Raji (cell line): ENCODE measurements around the gene FAM90A26.
"Not testable (repeated sequence)": the region's sequence is repeated elsewhere in the genome, so short reads cannot be mapped to it uniquely, and the experiment has no call there.

Source experiments
- POLR2A ChIP-seq: IDR thresholded peaks from 2 replicates; pipeline ENCODE4 v1.6.1; 2011; ENCODE audit warnings: low read depth, low read length, control low read depth; ENCODE audit not compliant: insufficient read depth

Gene FAM90A26, protein sequence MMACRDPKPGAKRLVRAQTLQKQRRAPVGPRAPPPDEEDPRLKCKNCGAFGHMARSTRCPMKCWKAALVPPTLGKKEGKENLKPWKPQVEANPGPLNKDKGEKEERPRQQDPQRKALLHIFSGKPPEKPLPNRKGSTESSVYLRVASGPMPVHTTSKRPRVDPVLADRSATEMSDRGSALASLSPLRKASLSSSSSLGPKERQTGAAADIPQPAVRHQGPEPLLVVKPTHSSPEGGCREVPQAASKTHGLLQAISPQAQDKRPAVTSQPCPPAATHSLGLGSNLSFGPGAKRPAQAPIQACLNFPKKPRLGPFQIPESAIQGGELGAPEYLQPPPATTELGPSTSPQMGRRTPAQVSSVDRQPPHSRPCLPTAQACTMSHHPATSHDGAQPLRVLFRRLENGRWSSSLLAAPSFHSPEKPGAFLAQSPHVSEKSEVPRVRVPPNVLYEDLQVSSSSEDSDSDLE

DNA sequence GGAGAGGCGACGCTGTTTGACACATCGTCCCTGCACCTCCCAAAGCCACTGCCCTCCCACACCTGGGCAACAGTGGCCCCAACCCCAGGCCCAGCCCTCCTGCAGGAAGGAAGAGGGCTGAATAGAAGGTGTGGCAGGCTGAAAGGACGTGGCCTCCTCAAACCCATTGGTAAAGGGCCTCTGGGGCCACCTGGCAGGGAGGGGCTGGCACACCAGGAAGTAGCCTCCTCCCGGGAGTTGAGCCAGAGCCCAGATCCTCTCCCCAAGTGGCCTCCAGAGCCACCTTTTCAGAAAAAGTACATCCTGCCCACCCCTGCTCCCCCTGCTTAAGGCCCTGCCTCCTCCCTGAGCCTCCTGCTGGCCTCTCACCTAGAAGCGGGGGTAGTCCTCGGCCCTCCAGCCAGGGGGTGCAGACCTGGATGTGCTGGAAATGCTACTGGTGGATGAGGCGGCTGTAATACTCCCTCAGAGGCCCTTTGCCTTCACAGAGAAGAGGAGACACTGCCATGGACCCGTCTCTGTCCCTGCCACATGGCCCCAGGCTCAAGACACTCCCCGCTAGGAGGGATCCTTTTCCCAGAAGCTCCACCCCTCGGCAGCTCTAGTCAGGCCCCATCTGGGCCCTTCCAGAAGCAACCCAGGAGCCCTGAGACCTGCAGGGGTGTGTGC is at the start of gene FAM90A26:
Gene FAM90A26, plus strand, starts transcription at position 619 of the 669 bp plus-strand sequence. CDS start 2,764 bp downstream, outside the sequence.
- not testable (repeated sequence) for TF ChIP-seq POLR2A

DNA sequence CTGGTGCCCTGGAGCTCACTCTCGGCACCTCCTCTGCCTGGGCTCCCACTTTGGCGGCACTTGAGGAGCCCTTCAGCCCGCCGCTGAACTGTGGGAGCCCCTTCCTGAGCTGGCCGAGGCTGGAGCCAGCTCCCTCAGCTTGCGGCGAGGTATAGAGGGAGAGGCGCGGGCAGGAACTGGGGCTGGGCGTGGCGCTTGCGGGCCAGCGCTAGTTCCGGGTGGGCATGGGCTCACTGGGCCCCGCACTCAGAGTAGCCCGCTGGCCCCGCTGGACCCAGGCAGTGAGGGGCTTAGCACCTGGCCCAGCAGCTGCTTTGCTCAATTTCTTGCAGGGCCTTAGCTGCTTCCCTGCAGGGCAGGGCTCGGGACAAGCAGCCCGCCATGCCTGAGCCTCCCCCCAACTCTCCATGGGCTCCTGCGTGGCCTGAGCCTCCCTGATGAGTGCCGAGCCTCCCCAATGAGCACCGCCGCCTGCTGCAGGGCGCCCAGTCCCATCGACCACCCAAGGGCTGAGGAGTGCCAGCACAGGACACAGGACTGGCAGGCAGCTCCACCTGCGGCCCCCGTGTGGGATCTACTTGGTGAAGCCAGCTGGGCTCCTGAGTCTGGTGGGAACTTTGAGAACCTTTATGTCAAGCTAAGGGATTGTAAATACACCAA is 26.7 kb upstream of the FAM90A26 start:
- TF ChIP-seq POLR2A = no peak

DNA sequence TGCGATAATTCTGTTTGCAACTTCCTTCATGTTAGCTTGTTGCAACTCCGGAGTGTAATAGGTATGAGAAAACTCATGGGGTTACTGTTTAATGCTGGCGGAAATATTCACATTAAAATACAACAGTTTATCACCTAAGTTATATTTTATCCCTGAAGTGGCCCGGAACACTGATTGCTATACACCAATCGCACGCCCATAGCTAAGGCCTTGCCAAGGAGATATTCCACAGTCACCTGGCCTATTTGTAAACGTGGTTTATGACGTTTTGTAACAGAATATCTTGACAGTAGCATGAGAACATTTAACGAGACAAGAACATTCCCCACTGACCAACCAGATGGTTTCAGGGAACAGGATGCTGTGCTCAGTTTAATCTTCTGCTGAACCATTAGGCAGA is 23.2 kb upstream of the FAM90A26 start:
- TF ChIP-seq POLR2A = no peak

DNA sequence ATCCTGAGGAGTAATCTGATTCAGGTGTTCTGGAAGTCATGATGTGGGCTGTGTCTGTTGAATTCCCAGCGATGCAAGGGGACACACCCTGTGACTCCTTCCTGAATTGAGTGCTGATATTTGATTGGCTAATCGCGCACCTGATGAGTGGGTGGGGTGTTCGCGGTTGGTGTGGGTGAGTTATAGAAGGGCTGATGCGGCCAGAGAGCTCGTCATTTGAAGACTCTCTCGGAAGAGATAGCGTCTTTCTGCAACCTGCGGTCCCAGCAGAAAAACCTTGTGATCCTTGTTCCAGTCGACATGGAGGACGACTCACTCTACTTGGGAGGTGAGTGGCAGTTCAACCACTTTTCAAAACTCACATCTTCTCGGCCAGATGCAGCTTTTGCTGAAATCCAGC is 40.1 kb downstream of the FAM90A26 start, which contains the start of gene USP17L10:
Gene USP17L10, plus strand, starts transcription at position 301 of the 400 bp plus-strand sequence. Its CDS starts 0 bp downstream, at position 301.
- TF ChIP-seq POLR2A = not testable (repeated sequence)

DNA sequence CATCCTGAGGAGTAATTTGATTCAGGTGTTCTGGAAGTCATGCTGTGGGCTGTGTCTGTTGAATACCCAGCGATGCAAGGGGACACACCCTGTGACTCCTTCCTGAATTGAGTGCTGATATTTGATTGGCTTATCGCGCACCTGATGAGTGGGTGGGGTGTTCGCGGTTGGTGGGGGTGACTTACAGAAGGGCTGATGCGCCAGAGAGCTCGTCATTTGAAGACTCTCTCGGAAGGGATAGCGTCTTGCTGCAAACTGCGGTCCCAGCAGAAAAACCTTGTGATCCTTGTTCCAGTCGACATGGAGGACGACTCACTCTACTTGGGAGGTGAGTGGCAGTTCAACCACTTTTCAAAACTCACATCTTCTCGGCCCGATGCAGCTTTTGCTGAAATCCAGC is 44.9 kb downstream of the FAM90A26 start, which contains the start of gene USP17L11:
Gene USP17L11, plus strand, starts transcription at position 301 of the 400 bp plus-strand sequence. Its CDS starts 0 bp downstream, at position 301.
- not testable (repeated sequence) for TF ChIP-seq POLR2A

DNA sequence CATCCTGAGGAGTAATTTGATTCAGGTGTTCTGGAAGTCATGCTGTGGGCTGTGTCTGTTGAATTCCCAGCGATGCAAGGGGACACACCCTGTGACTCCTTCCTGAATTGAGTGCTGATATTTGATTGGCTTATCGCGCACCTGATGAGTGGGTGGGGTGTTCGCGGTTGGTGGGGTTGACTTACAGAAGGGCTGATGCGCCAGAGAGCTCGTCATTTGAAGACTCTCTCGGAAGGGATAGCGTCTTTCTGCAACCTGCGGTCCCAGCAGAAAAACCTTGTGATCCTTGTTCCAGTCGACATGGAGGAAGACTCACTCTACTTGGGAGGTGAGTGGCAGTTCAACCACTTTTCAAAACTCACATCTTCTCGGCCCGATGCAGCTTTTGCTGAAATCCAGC is 49.6 kb downstream of the FAM90A26 start, which contains the start of gene USP17L12:
Gene USP17L12, plus strand, starts transcription at position 301 of the 400 bp plus-strand sequence. Its CDS starts 0 bp downstream, at position 301.
- TF ChIP-seq POLR2A = not testable (repeated sequence)

DNA sequence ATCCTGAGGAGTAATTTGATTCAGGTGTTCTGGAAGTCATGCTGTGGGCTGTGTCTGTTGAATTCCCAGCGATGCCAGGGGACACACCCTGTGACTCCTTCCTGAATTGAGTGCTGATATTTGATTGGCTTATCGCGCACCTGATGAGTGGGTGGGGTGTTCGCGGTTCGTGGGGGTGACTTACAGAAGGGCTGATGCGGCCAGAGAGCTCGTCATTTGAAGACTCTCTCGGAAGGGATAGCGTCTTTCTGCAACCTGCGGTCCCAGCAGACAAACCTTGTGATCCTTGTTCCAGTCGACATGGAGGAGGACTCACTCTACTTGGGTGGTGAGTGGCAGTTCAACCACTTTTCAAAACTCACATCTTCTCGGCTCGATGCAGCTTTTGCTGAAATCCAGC is 54.4 kb downstream of the FAM90A26 start, which contains the start of gene USP17L13:
Gene USP17L13, plus strand, starts transcription at position 301 of the 400 bp plus-strand sequence. Its CDS starts 0 bp downstream, at position 301.
- TF ChIP-seq POLR2A = not testable (repeated sequence)
